GM13977 (cell line): Measurements from ENCODE around the gene RAB17.

Experiments
- DNase-seq: peaks from one replicate; pipeline ENCODE4 v3.0.0; 2012; ENCODE audit warnings: low spot score
- CTCF ChIP-seq: IDR thresholded peaks from 2 replicates; pipeline ENCODE4 v1.5.1; 2012; ENCODE audit warnings: mild to moderate bottlenecking, control low read depth; ENCODE audit not compliant: insufficient read depth; ENCODE audit errors: extremely low read depth, missing control alignments
- in situ Hi-C: fragments of 300-500 bp; cut with MboI; formaldehyde crosslinking; loops from one replicate; pipeline ENCODE4 v1.12.0; 2022; ENCODE audit warnings: low sequenced_read_pairs, low pct_unique_long_range_greater_than_20kb, mixed read lengths, inconsistent platforms; ENCODE audit not compliant: unreplicated experiment

RAB17 gene

GRCh38 chr2:237581751-237582746 is 8.5 kb downstream of the RAB17 start:
- in situ Hi-C loops, result no loop called here
- DNase-seq, result peak; percentile 68
- TF ChIP-seq CTCF, result peak; percentile 54

- in situ Hi-C loops, result no loop called here
- no peak for TF ChIP-seq CTCF
- no peak for DNase-seq
Observed at GRCh38 chr2:237581326-237581725, 9.2 kb downstream of the RAB17 start.

DNA sequence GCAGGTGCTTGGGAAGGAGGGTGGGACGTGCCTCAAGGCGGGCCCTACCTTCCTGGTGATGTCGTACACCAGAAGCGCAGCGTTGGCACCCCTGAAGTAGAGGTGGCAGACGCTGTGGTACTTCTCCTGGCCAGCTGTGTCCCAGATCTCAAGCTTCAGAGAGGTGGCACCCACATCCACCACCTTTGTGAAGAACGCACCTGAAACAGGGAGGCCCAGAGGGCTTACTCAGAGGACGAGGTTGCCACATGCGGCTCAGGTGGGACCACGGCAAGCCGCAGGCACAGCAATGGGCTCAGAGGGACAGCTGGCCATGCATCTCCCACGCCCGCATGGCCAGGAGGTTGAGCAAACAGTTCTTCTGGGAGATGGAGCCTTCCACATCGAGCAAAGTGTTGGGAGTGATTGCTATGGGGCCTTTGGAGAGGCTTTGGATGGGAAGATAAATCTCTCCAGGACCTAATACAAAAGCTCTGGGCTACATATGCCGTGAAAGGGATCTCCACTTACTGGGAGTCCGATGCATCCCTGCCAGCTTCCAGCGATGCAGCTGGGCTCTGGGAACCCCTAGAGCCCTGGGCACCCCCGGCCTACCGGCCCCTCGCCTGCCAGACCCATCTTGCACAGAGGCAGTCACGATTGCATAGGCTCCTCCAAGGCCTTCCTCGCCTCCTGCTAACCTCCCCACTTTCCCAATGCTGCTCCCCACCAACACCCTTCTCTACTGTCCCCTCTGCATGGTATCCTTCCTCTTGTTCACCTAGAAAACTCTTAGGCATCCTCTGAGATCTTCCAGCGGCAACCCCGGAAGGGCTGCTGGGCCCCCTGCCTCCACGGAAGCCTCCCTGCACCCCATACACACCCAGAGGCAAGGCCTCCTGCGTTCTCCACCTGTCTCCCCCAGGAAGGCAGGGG is 12.3 kb downstream of the RAB17 start:
- no peak for TF ChIP-seq CTCF
- in situ Hi-C loops, result loop anchor here (10.0 kb wide), 1 partner anchor 73 kb away; no protein-coding TSS in a partner anchor
- no peak for DNase-seq

GRCh38 chr2:237577458-237577857 is 13.1 kb downstream of the RAB17 start:
- in situ Hi-C loops, result loop anchor here (10.0 kb wide), 1 partner anchor 73 kb away; no protein-coding TSS in a partner anchor
- no peak for DNase-seq
- no peak for TF ChIP-seq CTCF

DNA sequence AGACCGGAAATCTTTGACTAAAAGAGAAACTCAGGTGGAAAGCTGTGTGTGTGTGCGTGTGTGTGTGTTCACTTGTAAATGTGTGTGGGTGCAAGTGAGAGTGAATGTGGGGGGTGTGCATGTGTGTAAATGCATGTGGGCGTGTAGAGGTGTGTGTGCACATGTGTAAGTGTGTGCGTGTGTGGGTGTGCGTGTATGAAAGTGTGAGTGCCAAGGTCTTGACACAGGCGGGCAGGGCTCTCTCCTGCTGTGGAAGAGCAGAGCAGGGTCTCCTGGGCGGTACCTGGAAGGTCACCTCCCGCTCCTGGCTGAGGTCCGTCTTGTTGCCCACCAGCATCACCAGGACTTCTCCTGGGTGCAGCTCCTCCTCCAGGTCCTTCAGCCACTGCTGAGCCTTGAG is 13.6 kb downstream of the RAB17 start:
- TF ChIP-seq CTCF, result no peak
- in situ Hi-C loops, result loop anchor here (10.0 kb wide), 1 partner anchor 72 kb away; no protein-coding TSS in a partner anchor

More for the DNA sequence above, 13.6 kb downstream of the RAB17 start:
- DNase-seq, result no peak
